Measurements from ENCODE around the gene CDKN1A.
"Not testable (repeated sequence)": the region's sequence is repeated elsewhere in the genome, so short reads cannot be mapped to it uniquely, and the experiment has no call there.

Gene CDKN1A

DNA sequence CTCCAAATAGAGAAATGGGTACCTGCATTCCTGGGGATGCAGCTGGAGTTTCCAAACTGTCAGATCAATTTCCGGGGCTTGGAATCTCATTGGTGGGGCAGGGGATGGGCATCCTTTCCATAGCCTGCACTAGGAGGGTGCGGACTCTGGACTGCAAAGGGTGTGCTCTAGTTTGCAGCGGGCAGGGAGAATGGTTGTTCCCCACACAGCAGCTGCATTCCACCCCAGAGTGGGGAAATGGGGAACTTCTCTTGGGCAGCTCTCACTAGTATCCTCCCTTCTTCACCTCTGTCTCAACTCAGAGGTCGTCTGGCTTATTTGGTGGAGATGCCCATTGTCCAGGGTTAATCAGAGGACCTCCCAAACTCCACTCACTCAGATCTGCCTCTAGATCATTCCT lies 34.5 kb upstream of the CDKN1A start:
- no peak for DNase-seq (ENCODE audit: low read depth)
- no peak overlapping the region for H3K4me3 ChIP-seq (ENCODE audit: low read depth, low read length)
- TF ChIP-seq, protein P1, sequence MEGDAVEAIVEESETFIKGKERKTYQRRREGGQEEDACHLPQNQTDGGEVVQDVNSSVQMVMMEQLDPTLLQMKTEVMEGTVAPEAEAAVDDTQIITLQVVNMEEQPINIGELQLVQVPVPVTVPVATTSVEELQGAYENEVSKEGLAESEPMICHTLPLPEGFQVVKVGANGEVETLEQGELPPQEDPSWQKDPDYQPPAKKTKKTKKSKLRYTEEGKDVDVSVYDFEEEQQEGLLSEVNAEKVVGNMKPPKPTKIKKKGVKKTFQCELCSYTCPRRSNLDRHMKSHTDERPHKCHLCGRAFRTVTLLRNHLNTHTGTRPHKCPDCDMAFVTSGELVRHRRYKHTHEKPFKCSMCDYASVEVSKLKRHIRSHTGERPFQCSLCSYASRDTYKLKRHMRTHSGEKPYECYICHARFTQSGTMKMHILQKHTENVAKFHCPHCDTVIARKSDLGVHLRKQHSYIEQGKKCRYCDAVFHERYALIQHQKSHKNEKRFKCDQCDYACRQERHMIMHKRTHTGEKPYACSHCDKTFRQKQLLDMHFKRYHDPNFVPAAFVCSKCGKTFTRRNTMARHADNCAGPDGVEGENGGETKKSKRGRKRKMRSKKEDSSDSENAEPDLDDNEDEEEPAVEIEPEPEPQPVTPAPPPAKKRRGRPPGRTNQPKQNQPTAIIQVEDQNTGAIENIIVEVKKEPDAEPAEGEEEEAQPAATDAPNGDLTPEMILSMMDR (IDR thresholded peaks at IDR 0.05; ENCODE audit: control insufficient read depth, extremely low read depth, insufficient read depth) = no peak

DNA sequence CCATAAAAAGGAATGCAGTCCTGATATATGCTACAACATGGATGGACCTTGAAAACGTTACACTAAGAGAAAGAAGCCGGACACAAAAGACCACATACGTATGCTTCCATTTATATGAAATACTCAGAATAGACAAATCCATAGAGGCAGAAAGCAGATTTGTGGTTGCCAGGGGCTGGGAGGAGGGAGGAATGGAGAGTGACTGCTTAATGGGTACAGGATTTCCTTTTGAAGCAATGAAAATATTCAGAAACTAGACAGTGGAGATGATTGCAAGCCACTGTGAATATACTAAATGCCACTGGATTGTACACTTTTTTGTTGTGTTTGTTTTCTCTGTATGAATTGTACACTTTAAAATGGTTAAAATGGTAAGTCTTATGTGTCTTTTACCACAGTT lies 29.4 kb upstream of the CDKN1A start:
- H3K4me3 ChIP-seq (ENCODE audit: low read depth, low read length) = no peak overlapping the region
- no peak for DNase-seq (ENCODE audit: low read depth)
- TF ChIP-seq, protein P1 (IDR thresholded peaks at IDR 0.05; ENCODE audit: control insufficient read depth, extremely low read depth, insufficient read depth) = no peak

DNA sequence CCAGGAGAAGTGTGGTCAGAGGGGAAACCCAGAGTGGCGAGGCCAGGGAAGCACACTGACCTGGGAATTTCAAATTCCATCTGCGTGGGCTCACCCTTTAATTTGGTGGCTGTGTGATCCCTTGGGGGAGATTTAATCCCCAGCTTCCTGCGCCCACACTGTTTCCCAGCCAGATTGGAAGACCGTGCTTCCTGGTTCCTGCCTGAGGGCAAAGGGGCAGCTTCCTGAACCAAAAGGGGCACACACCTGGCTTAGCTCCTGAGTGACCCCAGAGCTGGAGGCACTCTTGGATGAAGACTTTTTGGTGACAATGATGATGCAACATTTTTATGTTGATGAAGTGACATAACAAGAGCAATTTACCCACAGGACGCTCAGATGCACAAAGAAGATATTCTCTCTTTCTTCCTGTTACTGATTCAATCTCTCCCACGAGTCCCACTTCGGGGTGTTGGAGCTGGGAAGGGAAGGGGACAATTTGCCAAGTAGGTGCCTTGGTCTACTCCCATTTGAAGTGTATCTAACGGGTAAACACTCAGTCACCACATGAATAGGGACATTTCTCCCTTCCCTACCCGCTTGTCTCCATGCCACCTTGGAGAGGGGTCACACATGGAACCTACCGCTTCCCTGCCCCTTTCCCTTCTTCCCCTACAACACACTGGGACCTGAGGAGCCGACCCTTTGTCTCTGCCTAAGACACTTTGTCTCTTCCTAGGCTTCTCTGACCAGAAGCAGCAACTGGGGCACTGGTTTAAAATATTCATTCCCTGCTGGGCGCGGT lies 28.6 kb upstream of the CDKN1A start:
- H3K4me3 ChIP-seq (ENCODE audit: low read depth, low read length) = no peak overlapping the region
- TF ChIP-seq, protein P1 (IDR thresholded peaks at IDR 0.05; ENCODE audit: control insufficient read depth, extremely low read depth, insufficient read depth) = no peak
- DNase-seq (ENCODE audit: low read depth) = no peak

DNA sequence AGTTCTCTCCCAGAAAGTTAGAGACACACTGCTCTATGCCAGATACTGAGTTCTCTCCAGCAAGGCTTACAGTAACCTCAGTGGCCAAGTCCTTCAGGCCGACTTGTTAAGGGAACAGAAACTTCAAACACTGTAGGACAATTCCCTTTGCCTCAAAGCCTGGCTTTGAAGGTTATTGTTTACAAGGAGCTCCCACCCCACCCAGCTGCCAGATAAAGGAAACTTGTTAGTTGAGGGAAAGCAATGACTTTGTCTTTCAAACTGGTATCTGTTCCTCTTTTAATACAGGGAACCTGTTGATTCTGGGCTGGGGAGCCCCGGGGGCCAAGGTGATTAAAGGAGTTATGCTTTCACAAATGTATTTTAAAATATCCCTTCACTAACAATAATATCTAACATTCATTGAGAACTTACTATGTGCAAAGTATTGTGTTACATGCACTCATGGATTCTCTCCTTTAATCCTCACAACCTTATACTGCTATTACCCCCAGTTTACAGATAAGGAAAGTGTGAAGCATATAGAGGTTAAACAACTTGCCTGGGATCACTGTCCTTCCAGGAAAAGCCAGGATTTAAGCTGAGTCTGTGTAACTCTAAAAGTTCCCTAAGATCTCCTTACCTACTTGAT lies 27.6 kb upstream of the CDKN1A start:
- DNase-seq (ENCODE audit: low read depth) = no peak
- no peak overlapping the region for H3K4me3 ChIP-seq (ENCODE audit: low read depth, low read length)
- TF ChIP-seq, protein P1 (IDR thresholded peaks at IDR 0.05; ENCODE audit: control insufficient read depth, extremely low read depth, insufficient read depth) = no peak

DNA sequence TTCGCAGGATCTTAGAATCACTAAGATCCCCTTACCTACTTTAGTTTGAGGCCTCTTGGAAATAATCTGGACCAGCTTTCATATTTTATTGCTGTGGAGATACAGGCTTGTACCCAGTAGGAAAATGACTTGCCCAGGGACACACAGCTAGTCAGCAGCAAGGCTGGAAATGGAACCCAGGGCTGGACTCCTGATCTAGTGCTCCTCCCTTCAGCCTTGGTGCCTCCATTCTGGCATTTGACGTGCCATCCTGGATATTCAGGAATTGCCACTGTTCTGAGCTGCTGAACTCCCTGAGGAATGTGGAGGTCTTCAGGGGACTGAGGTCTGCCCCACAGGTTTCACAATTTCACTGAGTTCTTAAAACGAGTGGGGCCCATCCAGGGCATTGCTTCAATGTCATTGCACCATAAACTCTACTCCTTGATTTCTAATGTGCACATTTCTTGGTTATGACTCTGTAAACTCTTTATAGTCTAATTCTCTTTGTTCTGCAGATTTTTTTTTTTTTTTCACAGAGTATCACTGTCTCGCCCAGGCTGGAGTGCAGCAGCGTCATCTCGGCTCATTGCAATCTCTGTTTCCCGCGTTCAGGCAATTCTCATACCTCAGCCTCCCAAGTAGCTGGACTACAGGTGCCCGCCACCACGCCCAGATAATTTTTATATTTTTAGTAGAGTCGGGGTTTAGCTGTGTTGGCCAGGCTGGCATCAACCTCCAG lies 26.7 kb upstream of the CDKN1A start:
- no peak for DNase-seq (ENCODE audit: low read depth)
- TF ChIP-seq, protein P1 (IDR thresholded peaks at IDR 0.05; ENCODE audit: control insufficient read depth, extremely low read depth, insufficient read depth) = no peak
- H3K4me3 ChIP-seq (ENCODE audit: low read depth, low read length) = no peak overlapping the region

DNA sequence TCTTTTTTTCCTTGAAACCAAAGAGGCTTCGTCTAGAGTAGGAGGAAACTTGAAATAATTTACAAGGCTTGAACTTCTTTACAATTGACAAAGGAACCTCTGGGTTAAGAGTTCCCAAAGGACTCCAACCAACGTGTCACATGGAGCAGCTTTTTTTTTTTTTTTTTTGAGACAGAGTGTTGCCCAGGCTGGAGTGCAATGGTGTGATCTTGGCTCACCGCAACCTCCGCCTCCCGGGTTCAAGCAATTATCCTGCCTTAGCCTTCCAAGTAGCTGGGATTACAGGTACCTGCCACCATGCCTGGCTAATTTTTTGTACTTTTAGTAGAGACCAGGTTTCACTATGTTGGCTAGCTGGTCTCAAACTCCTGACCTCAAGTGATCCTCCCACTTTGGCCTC lies 24.0 kb upstream of the CDKN1A start:
- not testable (repeated sequence) for DNase-seq (ENCODE audit: low read depth)

DNA sequence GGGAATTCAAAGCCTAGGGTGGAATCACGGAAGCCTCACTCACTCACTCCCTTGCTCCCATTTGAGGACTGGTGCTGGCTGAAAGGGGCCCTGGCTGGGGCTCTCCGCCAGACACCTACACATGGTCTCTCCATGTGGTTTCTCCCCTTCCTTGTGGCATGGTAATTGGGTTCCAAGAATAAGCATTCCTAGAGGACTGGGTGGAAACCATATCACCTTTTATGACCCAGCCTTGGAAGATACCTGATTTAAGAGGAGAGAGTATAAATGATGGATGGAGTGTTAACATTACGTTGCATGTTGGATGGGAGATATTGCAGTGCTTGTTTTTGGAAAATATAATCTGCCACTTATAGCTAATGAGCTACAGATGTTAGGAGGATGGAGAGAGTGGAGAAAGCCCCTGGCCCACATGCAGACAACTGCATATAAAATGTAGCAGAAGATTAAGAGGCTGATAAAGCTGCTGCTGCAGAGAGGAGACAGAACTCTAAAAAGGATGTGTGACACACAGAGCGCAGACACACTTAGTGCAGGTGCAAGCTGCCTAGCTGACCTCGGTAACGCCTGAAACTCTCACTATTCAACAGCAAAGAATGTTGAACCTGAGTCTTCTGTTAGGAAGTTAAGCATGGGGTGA lies 23.3 kb upstream of the CDKN1A start:
- TF ChIP-seq, protein P1 (IDR thresholded peaks at IDR 0.05; ENCODE audit: control insufficient read depth, extremely low read depth, insufficient read depth) = no peak
- no peak overlapping the region for H3K4me3 ChIP-seq (ENCODE audit: low read depth, low read length)
- DNase-seq (ENCODE audit: low read depth) = no peak

More for the DNA sequence above, 24.0 kb upstream of the CDKN1A start:
- H3K4me3 ChIP-seq (ENCODE audit: low read depth, low read length) = not testable (repeated sequence)
